Thyroid gland (tissue), 4 donors: ENCODE data around the gene CNRIP1.

Experiments used
- POLR2A ChIP-seq, 2 donors: fragments of 450-650 bp; IDR thresholded peaks; one replicate each; pipeline ENCODE4 v1.6.1; 2017; ENCODE audit warnings: antibody characterized with exemption in 2 of 2, mild to moderate bottlenecking in 2 of 2, moderate library complexity in 1 of 2
- TF ChIP-seq, protein P1 (sequence below), 6 experiments: fragments of 200-600 bp in 3 of 6; fragments of 450-650 bp in 3 of 6; sonication (generic) in 3 of 6; IDR thresholded peaks; one replicate each; pipeline ENCODE4 v1.5.1; 2016 to 2019; ENCODE audit warnings: antibody characterized with exemption in 6 of 6, mild to moderate bottlenecking in 2 of 6, inconsistent platforms in 1 of 6, moderate library complexity in 1 of 6

DNA sequence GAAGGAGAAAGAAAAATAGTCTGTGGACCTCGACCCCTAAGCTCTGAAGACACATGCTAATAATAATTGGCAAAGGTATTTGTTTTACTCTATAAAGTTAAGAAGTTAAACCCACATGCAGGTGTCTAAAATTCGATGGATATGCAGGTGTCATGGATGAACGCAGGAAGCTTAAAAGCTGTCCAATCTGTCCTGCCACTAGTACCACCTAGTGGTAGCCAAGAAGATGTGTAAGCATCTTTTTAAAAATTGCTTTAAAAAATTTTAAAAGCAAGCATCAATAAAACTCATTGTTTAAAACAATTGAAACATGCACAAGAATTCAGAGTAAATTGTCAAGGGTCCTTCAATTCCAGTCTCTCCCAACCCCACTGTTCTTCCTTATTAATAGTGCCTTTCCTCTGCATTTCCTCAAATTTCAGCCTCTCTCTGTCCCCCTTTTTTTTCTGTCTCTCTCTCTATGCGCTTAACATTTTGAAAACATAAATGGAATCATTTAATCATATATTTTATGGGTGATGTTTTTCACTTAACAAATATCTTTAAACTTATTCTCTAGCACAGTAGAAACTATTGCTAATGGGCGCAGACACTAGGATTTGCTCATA lies 36.8 kb downstream of the CNRIP1 start:
- TF ChIP-seq, protein P1, sequence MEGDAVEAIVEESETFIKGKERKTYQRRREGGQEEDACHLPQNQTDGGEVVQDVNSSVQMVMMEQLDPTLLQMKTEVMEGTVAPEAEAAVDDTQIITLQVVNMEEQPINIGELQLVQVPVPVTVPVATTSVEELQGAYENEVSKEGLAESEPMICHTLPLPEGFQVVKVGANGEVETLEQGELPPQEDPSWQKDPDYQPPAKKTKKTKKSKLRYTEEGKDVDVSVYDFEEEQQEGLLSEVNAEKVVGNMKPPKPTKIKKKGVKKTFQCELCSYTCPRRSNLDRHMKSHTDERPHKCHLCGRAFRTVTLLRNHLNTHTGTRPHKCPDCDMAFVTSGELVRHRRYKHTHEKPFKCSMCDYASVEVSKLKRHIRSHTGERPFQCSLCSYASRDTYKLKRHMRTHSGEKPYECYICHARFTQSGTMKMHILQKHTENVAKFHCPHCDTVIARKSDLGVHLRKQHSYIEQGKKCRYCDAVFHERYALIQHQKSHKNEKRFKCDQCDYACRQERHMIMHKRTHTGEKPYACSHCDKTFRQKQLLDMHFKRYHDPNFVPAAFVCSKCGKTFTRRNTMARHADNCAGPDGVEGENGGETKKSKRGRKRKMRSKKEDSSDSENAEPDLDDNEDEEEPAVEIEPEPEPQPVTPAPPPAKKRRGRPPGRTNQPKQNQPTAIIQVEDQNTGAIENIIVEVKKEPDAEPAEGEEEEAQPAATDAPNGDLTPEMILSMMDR (IDR thresholded peaks at IDR 0.05) = peak; percentile 38 to 77 (median 64)
- no peak for TF ChIP-seq POLR2A (IDR thresholded peaks at IDR 0.05)
